Panc1 (cell line): ENCODE measurements around the gene ALDH16A1.

Source experiments
- POLR2AphosphoS5 ChIP-seq: IDR thresholded peaks from 2 replicates; pipeline ENCODE4 v1.6.1; 2012; ENCODE audit warnings: mild to moderate bottlenecking, low read depth, low read length, moderate library complexity
- SIN3A ChIP-seq: IDR thresholded peaks from 2 replicates; pipeline ENCODE4 v1.6.1; 2012; ENCODE audit warnings: low read depth, mild to moderate bottlenecking, low read length, moderate library complexity, borderline replicate concordance; ENCODE audit not compliant: insufficient read depth
- TCF7L2 ChIP-seq: IDR thresholded peaks from 2 replicates; pipeline ENCODE4 v1.6.1; 2011; ENCODE audit warnings: mild to moderate bottlenecking, low read depth, low read length, inconsistent platforms
- TF ChIP-seq, protein P1 (sequence below): fragments of 450-650 bp; IDR thresholded peaks from 2 replicates; pipeline ENCODE4 v1.5.1; 2017; ENCODE audit warnings: mild to moderate bottlenecking
- TF ChIP-seq, protein P2 (sequence below), 2 experiments: IDR thresholded peaks; 2 replicates each; pipeline ENCODE4 v1.6.1; 2011 to 2012; ENCODE audit warnings: low read depth in 2 of 2, control low read depth in 1 of 2, low read length in 1 of 2, mild to moderate bottlenecking in 1 of 2, moderate library complexity in 1 of 2; ENCODE audit not compliant: insufficient read depth in 1 of 2

DNA sequence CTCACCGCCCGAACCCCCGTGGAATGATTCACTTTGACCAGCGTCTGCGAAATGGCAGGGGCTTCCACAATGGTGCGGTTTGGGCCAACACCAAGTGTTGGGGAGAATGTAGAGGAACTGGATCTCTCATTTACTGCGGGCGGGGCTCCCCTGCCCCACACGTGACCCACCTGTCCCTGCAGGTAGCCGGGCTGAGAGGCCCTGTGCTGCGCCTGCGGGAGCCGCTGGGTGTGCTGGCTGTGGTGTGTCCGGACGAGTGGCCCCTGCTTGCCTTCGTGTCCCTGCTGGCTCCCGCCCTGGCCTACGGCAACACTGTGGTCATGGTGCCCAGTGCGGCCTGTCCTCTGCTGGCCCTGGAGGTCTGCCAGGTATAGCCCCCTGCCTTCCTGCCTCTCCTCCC, 15.2 kb downstream of the ALDH16A1 start:
- TF ChIP-seq, protein P1, sequence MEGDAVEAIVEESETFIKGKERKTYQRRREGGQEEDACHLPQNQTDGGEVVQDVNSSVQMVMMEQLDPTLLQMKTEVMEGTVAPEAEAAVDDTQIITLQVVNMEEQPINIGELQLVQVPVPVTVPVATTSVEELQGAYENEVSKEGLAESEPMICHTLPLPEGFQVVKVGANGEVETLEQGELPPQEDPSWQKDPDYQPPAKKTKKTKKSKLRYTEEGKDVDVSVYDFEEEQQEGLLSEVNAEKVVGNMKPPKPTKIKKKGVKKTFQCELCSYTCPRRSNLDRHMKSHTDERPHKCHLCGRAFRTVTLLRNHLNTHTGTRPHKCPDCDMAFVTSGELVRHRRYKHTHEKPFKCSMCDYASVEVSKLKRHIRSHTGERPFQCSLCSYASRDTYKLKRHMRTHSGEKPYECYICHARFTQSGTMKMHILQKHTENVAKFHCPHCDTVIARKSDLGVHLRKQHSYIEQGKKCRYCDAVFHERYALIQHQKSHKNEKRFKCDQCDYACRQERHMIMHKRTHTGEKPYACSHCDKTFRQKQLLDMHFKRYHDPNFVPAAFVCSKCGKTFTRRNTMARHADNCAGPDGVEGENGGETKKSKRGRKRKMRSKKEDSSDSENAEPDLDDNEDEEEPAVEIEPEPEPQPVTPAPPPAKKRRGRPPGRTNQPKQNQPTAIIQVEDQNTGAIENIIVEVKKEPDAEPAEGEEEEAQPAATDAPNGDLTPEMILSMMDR, result no peak
- TF ChIP-seq TCF7L2, result no peak
- no peak for TF ChIP-seq POLR2AphosphoS5
- TF ChIP-seq SIN3A, result no peak
- TF ChIP-seq, protein P2, sequence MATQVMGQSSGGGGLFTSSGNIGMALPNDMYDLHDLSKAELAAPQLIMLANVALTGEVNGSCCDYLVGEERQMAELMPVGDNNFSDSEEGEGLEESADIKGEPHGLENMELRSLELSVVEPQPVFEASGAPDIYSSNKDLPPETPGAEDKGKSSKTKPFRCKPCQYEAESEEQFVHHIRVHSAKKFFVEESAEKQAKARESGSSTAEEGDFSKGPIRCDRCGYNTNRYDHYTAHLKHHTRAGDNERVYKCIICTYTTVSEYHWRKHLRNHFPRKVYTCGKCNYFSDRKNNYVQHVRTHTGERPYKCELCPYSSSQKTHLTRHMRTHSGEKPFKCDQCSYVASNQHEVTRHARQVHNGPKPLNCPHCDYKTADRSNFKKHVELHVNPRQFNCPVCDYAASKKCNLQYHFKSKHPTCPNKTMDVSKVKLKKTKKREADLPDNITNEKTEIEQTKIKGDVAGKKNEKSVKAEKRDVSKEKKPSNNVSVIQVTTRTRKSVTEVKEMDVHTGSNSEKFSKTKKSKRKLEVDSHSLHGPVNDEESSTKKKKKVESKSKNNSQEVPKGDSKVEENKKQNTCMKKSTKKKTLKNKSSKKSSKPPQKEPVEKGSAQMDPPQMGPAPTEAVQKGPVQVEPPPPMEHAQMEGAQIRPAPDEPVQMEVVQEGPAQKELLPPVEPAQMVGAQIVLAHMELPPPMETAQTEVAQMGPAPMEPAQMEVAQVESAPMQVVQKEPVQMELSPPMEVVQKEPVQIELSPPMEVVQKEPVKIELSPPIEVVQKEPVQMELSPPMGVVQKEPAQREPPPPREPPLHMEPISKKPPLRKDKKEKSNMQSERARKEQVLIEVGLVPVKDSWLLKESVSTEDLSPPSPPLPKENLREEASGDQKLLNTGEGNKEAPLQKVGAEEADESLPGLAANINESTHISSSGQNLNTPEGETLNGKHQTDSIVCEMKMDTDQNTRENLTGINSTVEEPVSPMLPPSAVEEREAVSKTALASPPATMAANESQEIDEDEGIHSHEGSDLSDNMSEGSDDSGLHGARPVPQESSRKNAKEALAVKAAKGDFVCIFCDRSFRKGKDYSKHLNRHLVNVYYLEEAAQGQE (IDR thresholded peaks at IDR 0.05; ENCODE audit: insufficient read depth in 1 of 2, low read depth in 2 of 2, low read length in 1 of 2), result no peak
